GM21786 (cell line): Measurements from ENCODE around the gene IMMP1L.

ENCODE experiments used
- ATAC-seq: cut with Tn5 transposase; IDR thresholded peaks from one replicate; pipeline ENCODE4 v1.9.1; 2021; ENCODE audit not compliant: unreplicated experiment

Gene IMMP1L

DNA sequence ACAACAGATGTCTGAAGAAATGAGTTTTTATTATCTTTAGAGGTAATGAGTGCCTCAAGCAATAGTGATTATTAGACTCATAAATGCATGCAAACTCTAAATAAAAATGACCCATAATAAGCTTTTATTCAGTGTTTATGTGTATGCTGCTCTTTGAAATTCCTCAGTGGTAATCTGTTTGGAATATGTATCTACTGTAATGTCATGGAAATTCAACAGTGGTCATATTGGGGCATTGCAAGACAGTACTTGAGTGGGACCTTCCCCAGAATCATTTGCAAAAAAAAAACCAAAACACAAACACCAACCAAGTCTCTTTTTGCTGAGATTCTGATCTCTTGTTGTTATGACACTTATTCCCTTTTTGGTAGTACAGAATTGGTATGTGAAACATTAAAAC lies 104.8 kb downstream of the IMMP1L start:
- no peak for ATAC-seq

DNA sequence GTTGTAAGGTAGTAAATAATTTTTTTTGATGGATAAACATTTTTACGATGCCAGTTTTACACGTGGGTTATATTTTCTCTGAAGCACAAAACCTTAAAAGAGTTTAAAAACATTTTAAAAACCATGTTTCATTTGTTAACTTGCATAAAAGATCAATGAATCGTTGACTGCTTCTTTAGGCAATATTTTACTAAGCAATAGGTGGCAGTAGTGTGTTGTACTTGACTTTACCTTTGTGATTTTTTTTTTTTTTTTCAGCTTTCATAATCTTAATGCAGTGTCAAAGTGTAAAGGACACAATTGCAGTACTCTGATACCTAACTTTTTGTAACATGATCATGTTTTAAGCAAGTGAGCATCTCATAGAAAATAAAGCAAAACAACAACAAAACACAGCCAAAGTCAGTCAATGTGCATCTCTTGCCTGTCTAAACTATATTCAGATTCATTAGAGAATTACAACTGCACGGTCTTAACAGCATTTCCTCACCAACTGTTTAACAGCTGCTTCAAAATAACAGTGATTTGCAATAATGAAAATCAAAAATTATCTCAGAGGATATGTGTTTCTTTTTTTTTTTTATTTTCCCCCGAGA lies 112.1 kb downstream of the IMMP1L start:
- no peak for ATAC-seq

DNA sequence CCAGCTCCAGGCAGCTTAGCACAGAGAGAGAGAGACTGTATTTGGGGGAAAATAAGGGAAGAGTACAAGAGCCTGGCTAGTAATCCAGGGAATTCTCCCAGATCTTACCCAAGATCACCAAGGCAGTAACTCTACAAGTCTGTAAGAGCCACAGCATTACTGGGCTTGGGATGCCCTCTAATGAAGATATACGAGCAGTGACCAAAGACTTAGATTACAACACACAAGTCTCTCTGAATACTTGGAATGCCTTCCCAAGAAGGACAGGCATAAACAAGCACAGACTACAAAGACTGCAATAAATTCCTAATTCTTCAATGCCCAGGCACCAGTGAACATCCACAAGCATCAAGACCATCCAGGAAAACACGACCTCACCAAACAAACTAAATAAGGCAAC lies 122.0 kb downstream of the IMMP1L start:
- ATAC-seq, result no peak

DNA sequence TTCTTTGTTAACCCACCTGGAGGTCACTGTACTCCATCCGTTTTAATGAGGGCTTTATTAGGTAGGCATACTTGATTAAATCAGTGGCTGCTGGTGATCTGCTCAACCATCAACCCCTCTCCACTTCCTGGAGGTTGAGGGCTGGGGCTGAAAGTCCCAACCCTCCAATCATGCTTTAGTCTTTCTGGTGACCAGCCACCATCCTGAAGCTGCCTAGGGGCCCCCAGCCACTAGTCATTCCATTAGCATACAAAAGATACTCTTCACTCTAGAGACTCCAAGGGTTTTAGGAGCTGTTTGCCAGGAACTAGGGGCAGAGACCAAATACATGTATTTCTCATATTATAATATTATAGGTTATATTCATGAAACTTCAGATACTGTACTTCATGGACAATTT lies 126.3 kb downstream of the IMMP1L start:
- no peak for ATAC-seq
